Stimulated activated CD4-positive, alpha-beta T cell treated with anti-CD3 and anti-CD28 coated beads, Interleukin-4, amount 100 ng/mL, for 4 hours (primary cell): Measurements from ENCODE around the gene ATP6V0B.

Source experiments
- DNase-seq, 2 experiments: peaks; one replicate each; pipeline ENCODE4 v3.0.0-alpha.2; 2020

Gene ATP6V0B

DNA sequence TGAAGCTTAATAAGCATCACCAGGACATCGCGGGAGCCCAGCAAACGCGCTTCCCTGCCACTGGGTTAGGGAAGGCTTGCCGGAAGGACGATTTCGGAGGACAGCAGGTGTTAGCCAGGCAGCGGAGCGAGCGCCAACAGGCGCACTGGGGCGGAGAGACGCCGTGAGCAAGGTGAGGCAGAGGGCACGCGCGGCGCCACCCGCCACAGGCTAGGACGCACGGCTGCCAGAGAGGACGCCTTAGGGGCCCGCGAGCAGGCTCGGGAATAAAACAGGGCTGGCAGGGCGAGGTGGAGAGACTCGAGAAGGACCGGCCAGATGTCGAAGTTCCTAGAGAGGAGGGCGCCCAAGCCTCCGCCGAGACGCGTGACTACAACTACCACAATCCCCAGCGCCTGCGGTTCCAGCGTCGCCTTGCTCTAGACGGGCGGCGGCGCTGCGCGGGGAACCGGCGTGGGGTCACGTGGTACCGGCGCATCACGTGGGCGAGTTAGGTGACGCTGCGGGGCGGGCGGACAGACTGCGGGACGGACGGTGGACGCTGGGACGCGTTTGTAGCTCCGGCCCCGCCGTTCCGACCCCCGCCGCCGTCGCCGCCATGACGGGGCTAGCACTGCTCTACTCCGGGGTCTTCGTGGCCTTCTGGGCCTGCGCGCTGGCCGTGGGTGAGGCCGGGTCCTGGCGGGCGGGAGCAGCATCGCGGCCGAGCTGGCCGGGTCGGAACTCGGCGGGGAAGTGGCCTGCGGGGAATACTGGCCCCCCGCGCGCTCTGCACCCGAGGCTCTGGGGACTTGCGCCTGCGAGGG lies at the start of gene ATP6V0B:
TSS of gene ATP6V0B (plus strand) at position 518 of the 806 bp plus-strand sequence. CDS start at position 599, 81 bp downstream.
- DNase-seq: peak; percentile 93 to 95

DNA sequence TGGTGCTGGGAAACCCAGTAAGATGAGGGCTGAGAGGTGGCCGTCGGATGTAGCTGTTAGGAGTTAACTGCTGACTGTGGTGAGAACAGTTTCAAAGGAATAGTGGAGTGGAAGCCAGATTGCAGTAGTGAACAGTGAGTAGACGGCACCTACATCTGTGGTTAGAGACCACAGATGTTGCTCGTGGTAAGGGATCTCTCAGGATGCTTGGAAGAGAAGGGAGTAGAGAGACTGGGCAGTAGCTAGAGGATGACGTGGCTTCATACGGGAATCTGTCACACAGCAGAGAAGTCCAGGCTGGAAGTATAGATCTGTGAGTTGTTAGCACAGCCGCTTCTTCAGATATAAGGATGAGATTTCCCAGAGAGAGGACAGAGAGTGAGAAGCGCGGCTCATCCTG lies 48.9 kb upstream of the ATP6V0B start:
- no peak for DNase-seq

DNA sequence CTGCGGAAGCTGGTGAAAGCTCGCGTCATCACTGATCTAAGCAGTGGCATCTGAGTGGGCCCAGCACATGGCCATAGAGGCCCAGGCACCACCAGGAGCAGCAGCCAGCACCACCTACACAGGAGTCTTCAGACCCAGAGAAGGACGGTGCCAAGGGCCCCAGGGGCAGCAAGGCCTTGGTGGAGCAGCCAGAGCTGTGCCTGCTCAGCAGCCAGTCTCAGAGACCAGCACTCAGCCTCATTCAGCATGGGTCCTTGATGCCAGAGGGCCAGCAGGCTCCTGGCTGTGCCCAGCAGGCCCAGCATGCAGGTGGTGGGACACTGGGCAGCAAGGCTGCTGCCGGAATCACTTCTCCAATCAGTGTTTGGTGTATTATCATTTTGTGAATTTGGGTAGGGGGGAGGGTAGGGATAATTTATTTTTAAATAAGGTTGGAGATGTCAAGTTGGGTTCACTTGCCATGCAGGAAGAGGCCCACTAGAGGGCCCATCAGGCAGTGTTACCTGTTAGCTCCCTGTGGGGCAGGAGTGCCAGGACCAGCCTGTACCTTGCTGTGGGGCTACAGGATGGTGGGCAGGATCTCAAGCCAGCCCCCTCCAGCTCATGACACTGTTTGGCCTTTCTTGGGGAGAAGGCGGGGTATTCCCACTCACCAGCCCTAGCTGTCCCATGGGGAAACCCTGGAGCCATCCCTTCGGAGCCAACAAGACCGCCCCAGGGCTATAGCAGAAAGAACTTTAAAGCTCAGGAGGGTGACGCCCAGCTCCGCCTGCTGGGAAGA lies 44.4 kb upstream of the ATP6V0B start:
- no peak for DNase-seq

DNA sequence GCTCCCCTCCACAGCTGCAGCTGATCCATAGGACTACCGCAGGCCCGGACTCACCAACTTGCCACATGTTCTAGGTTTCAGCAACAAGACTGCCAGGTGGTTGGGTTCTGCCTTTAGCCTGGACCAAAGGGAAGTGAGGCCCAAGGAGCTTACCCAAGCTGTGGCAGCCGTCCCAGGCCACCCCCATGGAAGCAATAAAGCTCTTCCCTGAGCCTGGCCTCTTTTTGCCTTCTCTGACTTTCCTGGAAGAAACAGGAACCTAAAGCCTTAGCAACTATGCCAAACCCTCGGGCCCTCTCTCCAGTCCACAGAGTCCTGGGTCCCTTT lies 43.8 kb upstream of the ATP6V0B start:
- no peak for DNase-seq

DNA sequence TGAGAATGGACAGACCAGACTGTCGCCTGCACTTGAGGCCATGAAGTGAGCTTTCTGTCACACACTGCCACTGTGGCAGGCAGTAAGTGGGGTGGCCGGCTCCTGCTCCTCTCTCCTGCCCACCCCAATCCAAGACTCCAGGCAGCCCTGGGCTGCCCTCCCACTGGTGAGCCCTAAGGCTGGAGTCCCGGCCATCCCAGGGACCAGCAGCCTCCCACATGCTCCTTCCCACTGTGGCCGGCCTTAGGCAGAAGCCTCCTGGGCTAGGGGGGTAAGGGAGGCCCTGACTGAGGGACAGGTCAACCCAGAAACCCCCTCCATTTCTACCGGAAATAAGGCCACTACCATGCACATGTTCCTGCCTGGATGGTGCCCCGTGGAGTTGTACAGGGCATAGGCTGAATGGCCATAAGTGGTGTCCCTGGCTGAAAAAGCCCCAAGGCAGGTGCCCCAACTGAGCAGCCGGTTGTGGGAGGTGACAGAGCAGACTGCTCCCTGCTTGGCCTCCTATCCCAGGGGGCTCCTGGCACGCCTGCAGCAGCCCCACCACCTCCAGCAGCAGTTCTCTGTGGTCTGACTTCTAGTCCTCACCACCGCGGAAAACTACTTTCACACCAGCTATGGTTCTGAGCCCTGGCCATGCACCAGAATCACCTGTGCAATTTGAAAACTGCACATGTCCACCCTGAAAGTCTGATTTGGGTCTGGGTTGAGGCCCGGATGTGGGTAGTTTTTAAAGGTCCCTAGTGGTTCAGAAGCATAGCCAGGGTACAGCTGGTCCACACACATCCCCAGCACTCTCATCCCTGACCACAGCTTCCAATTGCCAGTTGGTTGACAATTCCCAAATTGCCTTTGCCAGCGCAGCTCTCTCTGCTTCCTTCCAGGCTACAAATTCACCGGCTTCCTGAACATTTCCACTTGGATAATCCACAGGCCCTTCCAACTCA lies 42.8 kb upstream of the ATP6V0B start:
- DNase-seq: no peak

DNA sequence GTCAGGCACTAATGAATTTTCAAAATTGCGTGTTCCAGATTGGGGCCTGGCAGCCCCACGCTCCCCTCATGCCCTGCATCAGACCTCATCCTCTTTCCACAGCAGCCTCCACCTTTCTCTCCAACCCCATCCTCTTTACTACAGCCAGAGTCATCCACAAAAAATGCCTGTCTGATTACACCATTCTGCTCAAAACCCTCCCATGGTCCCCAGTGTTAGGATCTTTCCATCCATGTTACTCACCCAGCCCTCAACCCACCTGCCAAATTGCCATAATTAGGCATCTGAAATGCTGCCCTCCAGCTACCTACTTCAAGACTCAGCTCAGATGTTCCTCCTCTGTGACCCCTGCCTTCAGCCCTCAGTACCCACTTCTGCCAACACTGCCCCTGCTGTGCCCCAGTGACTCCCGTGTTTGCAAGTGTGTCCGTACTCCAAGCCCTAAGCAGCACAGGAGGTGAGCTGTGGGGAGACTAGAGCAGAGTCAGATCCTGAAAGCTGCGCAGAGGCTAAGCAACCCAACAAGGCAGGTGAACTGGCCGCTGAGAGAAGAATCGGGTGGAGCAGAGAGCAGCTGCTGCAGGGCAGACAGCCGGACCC lies 41.9 kb upstream of the ATP6V0B start:
- no peak for DNase-seq

DNA sequence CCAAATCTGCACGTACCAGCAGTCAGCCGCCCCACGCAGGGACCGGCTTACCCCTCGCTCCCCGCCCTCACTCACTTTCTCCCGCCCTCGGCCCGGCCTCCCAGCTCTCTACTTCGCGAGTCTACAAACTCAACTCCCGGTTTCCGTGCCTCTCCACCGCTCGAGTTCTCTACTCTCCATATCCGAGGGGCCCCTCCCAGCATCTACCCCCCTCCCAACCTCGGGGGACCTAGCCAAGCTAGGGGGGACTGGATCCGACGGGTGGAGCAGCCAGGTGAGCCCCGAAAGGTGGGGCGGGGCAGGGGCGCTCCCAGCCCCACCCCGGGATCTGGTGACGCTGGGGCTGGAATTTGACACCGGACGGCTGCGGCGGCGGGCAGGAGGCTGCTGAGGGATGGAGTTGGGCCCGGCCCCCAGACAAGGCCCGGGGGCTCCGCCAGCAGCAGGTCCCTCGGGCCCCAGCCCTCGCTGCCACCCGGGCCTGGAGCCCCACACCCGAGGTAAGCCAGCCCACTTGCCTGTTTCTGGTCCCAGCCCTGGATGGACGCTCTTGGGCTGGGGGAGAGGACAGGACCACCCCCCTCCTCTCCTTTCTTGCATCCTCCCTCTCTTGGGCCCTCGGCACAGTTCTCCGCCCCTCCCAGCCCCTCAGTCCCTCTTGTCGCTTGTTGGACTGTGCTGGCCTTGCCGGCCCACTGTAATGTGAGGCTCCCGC lies 41.2 kb upstream of the ATP6V0B start, which contains the start of gene ARTN:
TSS of gene ARTN (plus strand) at position 416 of the 715 bp plus-strand sequence. CDS start 1,856 bp downstream, outside the sequence.
- DNase-seq: no peak

DNA sequence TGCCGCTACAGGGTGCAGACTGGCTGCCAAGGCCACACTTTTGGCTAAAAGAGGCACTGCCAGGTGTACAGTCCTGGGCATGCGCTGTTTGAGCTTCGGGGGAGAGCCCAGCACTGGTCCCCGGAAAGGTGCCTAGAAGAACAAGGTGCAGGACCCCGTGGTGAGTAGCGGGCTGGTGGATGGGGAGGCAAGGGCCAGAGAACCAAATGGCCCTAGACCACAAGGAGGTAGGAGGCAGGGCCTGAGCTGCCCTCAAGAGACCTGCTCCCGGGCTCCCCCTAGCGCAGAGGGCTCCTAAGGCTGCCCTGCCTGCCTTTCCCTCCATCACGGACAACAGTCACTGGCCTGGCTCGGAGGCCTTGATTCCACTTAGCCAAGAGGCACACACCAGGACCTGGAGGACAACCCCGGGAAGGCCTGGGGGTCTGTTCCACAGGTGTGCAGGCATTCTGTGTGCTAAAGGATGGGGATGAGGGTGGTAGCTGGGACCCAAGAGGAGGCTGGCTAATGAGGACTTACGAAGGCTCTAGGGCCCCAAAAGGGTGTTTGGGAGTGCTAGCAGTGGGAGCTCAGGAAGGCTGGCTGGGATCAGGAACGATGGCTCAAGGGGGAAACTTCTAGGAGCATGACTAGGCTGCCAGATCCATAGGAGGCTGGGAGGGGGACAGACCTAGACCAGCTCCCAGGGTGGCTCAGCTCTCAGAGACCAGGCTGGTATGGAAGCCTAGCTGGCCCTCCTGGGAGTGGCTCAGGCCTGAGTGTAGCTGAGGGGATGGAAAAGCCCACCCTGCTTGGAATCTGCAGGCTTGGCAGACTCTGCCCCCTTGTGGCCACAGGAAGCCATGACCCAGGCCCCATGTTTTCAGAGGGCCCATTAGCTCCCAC lies 40.4 kb upstream of the ATP6V0B start:
- peak; percentile 24 to 58 for DNase-seq

DNA sequence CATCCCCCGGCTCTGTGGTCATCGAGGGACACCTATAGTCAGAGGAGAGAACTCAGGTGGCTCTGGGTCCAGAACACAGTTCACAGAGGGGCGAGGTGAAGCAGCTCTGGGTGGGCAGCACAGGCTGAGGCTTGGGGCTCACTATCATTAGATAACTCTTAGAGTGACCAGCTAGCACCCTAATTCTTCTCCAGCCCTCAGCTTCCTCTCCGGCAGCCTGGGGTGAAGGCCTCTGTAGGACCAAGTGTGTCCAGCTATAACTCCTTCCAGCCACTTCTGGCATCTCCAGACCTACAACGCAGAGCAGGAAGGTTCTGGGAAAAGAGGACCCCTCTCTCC lies 39.8 kb upstream of the ATP6V0B start:
- DNase-seq: no peak

DNA sequence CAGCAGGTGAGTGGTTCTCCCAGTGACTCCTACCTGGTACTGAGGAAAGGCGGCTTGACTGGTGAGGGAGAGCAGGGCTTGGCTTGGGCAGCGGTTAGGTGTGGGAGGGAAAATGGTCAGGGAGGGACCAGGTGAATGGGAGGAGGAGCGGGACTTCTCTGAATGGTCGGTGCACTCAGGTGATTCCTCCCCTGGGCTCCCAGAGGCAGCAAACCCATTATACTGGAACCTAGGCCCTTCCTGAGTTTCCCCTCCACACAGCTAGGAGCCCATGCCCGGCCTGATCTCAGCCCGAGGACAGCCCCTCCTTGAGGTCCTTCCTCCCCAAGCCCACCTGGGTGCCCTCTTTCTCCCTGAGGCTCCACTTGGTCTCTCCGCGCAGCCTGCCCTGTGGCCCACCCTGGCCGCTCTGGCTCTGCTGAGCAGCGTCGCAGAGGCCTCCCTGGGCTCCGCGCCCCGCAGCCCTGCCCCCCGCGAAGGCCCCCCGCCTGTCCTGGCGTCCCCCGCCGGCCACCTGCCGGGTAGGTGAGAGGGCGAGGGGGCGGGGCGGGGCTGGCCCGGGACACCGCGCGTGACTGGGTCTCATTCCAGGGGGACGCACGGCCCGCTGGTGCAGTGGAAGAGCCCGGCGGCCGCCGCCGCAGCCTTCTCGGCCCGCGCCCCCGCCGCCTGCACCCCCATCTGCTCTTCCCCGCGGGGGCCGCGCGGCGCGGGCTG lies 38.9 kb upstream of the ATP6V0B start:
- no peak for DNase-seq

DNA sequence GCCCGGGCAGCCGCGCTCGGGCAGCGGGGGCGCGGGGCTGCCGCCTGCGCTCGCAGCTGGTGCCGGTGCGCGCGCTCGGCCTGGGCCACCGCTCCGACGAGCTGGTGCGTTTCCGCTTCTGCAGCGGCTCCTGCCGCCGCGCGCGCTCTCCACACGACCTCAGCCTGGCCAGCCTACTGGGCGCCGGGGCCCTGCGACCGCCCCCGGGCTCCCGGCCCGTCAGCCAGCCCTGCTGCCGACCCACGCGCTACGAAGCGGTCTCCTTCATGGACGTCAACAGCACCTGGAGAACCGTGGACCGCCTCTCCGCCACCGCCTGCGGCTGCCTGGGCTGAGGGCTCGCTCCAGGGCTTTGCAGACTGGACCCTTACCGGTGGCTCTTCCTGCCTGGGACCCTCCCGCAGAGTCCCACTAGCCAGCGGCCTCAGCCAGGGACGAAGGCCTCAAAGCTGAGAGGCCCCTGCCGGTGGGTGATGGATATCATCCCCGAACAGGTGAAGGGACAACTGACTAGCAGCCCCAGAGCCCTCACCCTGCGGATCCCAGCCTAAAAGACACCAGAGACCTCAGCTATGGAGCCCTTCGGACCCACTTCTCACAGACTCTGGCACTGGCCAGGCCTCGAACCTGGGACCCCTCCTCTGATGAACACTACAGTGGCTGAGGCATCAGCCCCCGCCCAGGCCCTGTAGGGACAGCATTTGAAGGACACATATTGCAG lies 38.2 kb upstream of the ATP6V0B start:
- DNase-seq: no peak

DNA sequence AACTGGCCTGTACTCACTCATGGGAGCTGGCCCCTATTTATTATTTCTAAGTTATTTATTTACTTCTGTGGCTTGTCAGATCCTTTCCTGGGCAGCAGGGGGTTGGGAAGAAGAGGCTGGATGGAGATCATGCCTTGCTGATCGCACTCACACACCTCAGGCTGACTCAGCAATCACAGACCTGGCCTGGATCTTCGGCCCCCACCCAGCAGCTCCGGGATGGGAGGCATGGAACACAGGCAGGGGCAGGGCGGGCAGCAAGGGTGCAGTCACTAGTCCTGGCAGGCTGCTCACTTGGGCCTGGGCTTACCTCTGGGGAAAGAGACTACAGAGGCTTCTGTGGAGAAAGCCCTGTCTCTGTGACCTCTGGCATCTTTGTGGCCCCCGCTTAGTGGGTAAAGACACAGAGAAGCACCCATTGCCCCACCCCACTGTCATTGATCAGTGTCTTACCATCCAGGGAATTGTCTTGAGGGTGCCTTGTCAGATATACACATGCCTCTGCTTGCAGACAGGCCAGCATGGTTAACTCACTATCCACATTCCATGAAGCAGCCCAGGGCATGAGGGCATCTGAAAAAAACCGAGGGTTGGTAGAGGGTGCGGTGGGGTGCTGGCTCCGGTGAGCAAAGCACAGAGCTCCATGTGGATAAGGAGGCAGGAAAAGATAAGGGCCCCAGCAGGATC lies 37.4 kb upstream of the ATP6V0B start:
- no peak for DNase-seq

DNA sequence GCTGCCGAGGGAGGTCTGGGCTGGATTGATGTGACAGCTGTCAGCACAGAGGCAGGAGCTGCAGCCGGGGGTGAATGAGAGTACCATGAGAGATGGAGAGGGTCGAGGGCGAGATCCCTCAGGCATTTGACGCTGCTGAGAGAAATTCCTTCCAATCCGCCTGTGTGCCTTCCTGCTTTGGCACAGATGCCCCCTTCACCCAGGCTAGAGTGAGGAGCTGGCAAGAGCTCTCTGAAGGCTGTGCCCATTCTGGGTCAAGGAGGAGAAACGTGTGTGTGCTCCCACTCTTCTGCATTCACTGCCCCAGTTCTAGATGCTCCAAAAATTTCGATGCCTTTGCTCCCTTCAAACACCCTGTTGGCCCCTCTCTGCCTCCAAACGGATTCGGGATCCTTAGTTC lies 36.4 kb upstream of the ATP6V0B start:
- DNase-seq: no peak

DNA sequence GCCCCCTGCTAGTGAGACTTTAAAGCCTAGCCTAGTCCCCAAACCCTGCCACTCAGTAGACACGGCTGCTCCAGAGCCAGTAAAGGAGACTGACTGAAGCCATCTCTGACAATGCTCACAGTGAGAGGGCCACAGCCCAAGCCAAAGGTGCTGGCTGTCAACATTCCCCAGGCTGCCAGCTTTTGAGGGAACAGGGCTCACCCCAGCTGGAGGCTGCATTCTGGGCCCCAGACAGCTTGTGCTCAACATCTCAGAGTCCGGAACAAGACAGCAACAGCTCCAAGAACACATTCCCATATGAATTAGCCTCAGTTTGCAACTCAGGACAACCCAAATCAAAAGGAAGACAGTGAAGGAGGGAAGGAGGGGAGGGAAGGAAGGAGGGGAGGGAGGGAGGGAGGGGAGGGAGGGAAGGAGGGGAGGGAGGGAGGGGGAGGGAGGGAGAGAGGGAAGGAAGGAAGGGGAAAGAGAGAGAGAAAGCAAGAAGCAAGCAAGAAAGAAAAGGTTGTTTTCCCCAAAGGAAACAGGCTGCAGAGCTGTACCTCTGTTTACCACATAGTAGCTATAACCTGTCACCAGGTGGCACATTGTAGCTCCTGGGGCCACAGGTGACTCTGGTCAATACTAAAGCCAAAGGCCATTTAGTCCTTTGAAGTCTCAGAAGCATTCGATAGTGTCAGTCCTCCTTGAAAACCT lies 35.7 kb upstream of the ATP6V0B start:
- DNase-seq: no peak

DNA sequence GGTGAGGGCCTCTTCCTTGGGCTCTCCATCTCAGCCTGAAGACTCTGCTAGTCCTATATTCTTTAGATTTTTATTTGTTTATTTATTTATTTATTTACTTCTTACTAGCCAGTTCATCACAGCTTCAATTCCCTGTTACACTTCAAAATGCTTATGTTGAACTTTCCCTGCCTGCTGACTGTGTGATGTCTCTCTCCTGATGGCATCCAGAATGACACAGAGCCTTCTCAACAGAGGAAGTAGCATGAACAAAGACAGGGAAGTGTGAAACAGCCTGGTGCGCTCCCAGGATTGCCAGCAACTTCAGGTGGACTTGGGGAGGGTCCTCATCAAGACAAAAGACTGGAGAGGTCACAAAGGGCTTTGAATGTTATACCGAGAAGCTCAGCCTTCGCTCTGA lies 32.3 kb upstream of the ATP6V0B start:
- no peak for DNase-seq

DNA sequence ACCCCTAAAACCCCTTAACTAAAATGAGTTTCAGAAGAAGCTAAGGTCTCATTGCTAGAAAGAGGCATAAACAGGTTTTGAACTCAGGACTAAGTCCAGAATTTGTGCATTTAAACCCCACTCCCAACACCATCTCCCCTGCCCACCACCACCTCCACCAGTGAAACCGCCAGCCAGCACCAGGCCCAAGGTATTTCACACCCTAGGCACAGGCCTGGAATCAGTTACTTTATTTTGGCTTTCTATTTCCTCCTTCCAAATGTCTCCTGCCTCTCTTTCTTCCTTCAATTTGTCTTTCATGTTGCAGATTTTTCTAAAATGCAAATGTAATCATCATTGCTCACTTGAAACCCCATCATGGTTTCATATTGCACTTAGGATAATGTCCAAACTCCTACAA lies 29.9 kb upstream of the ATP6V0B start:
- DNase-seq: no peak

DNA sequence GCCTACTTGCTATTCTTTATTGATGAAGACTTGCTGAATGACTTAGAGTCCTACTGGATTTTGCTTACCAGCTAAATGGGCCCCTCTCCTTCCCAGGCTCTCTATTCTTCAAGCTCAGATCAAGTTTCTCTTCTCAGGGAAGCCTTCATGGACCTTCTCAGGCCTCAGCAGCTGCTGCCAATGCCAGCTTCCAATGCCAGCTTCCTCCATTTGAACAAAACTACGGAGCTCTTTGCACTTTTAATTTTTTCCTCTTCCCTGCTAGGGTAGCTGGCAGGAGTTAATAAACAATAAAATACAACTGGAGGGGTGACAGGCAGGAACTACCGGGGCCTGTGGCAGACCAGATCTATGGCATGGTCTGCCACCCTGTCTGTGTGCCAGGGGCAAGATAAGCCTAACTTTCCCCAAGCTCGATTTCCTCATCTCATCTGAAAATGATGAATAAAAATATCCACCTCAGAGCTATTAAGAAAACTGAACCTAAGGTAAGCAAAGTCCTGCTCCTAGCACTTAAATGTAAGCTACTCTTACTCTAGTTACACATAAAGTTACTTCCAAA lies 29.0 kb upstream of the ATP6V0B start:
- DNase-seq: no peak
